Activated T-cell treated with anti-CD3 and anti-CD28 coated beads, Interleukin-2, amount 50 U/mL, for 72 hours (primary cell): ENCODE results near the gene UBE2U. TPM values are rescaled to one million over a fixed set of nuclear protein-coding genes. Genes with fewer than 3 reads are reported as not detected.

ENCODE experiments used
- ATAC-seq, 2 donors: fragments of 150-1000 bp; cut with Tn5 transposase; replicated peaks in 1 of 2; 2 replicates each; pipeline ENCODE4 v1.10.0; 2021; ENCODE audit warnings: moderate library complexity in 2 of 2, mild to moderate bottlenecking in 1 of 2
- DNase-seq, 2 donors: peaks; one replicate each; pipeline ENCODE4 v3.0.0; 2021 to 2022; ENCODE audit warnings: mixed read lengths in 1 of 2
- H3K27ac Mint-ChIP-seq: one replicate; pipeline ENCODE4 v1.8.0; 2022; ENCODE audit warnings: mild to moderate bottlenecking, moderate library complexity, mixed read lengths
- H3K27me3 Mint-ChIP-seq: one replicate; pipeline ENCODE4 v1.8.0; 2022; ENCODE audit warnings: low read depth, mixed read lengths
- H3K36me3 Mint-ChIP-seq, 2 donors: one replicate each; pipeline ENCODE4 v1.8.0; 2022; ENCODE audit warnings: mixed read lengths in 2 of 2, mild to moderate bottlenecking in 1 of 2; ENCODE audit not compliant: insufficient read depth in 2 of 2
- H3K4me1 Mint-ChIP-seq: one replicate; pipeline ENCODE4 v1.8.0; 2022; ENCODE audit warnings: low read depth, mixed read lengths
- H3K4me3 Mint-ChIP-seq, 2 donors: one replicate each; pipeline ENCODE4 v1.8.0; 2022; ENCODE audit warnings: mild to moderate bottlenecking in 2 of 2, mixed read lengths in 2 of 2, moderate library complexity in 2 of 2
- H3K9me3 Mint-ChIP-seq, 2 donors: one replicate each; pipeline ENCODE4 v1.8.0; 2022; ENCODE audit warnings: mixed read lengths in 2 of 2
- total RNA-seq, 2 donors: library from RNA; stranded (reverse); gene quantifications; one replicate each; pipeline ENCODE4 v1.2.3, GENCODE V29; 2022

Gene UBE2U
- total RNA-seq, 2 donors from 2014 or later: not detected

DNA sequence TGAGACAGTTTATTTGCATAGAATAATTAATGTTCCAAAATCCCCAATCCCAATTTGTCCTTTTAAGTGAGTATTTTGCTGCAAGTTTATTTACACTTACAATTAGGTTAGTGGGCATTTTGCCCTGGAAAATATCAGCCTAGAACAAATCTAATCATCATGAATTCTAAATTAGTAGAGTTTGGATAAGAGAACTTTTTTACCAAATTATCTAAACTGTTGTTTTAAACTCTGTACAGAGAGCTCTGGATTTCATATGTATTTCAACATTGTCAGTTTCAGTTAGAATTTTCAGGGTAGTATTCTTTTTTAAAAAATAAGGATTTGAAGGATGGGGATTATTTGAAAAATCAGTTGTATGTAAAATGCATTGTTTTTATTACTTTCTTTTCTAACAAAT, 27.8 kb upstream of the UBE2U start:
- H3K4me3 Mint-ChIP-seq: no peak overlapping the region
- ATAC-seq (no peak), DNase-seq (no peak)
- H3K36me3 Mint-ChIP-seq: peaks cover 0 to 2% of the 10 kb centered on the region in 2 donors
- H3K27me3 Mint-ChIP-seq: peaks cover 66% of the 10 kb centered on the region
- H3K27ac Mint-ChIP-seq: no peak overlapping the region
- peaks cover 24% of the 10 kb centered on the region for H3K4me1 Mint-ChIP-seq
- no peaks in the 10 kb centered on the region for H3K9me3 Mint-ChIP-seq

GRCh38 chr1:64176659-64177058, 26.8 kb upstream of the UBE2U start:
- ATAC-seq (no peak), DNase-seq (no peak)
- H3K4me1 Mint-ChIP-seq: peaks cover 15% of the 10 kb centered on the region
- H3K36me3 Mint-ChIP-seq: peaks cover 0 to 2% of the 10 kb centered on the region in 2 donors
- H3K27me3 Mint-ChIP-seq: peaks cover 60% of the 10 kb centered on the region
- H3K4me3 Mint-ChIP-seq: no peak overlapping the region
- no peak overlapping the region for H3K27ac Mint-ChIP-seq
- no peaks in the 10 kb centered on the region for H3K9me3 Mint-ChIP-seq

DNA sequence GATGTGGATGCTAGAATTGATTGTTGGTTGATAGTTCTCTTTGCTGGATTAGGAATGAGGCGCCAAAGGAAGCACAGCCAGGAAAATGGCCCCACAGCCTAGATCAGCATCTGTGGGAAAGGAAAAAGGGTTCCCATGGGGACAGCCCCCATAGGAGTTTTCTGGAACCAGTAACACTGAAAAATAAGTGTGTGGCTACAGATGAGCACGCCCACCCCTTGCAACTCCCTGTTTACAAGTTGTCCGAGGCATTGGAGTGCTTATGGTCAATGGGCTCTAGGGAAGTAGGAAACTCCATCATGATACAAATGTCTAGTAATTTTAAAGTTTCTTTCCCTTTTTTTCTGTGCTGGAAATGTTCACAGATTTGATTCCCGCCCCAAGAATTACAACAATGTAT, 23.8 kb upstream of the UBE2U start:
- H3K4me1 Mint-ChIP-seq: peaks cover 4% of the 10 kb centered on the region
- H3K36me3 Mint-ChIP-seq: peaks cover 0 to 2% of the 10 kb centered on the region in 2 donors
- H3K9me3 Mint-ChIP-seq: no peaks in the 10 kb centered on the region
- ATAC-seq (no peak), DNase-seq (no peak)
- peaks cover 52% of the 10 kb centered on the region for H3K27me3 Mint-ChIP-seq
- H3K27ac Mint-ChIP-seq: no peak overlapping the region
- H3K4me3 Mint-ChIP-seq: no peak overlapping the region

DNA sequence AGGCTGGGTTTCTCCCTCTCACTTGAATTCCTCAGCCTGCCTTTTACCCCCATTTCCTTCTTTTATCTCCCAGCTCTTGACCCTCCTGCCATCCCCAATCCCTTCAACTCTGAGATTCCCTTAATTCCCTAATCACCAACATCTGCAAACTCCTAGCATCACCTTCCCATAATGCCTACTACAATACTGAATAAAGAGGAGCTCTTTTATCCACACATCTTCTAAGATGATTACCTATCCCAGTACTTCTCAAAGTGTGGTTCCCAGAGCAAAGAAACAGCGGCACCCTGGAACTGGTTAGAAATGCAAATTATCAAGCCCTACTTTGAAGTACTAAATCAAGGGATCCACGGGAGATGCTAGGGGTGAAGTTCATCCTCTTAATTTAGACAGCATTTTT, 21.2 kb upstream of the UBE2U start:
- Mint-ChIP-seq H3K27me3 (peaks cover 29% of the 10 kb centered on the region), H3K36me3 (peaks cover 0 to 2% of the 10 kb centered on the region in 2 donors), H3K9me3 (no peaks in the 10 kb centered on the region), H3K4me3 (no peak overlapping the region), H3K27ac (no peak overlapping the region), H3K4me1 (peaks cover 4% of the 10 kb centered on the region)
- DNase-seq (no peak), ATAC-seq (no peak)

DNA sequence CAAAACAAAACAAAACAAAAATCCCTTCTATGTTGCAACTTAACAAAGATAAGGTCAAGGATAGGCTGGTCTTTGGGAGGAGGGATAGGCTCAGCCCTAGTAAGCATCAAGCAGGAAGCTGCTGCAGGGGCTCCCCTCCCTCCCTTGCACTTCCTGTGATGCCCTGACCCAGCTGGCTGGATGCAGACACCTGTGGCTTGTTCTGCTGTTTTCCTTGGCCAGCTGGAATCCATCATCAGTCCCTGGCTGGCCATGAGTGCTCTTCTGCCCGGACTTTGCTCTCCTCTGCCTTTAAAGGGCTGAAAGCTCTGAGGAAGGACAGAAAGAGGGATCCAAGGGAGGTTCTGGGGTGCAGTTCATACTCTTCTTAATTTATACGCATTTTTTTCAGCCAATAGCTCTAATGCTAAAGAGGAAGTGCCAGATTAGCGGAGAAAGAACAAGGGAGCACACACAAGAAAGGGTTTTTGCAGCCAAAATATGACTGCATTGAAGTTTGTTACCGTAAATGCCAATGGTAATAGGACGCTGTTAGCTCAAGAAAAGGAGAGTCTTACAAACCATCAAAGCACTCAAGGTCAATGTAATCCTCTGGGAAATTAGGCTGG, 19.9 kb upstream of the UBE2U start:
- peaks cover 4% of the 10 kb centered on the region for H3K4me1 Mint-ChIP-seq
- no peaks in the 10 kb centered on the region for H3K36me3 Mint-ChIP-seq
- H3K4me3 Mint-ChIP-seq: no peak overlapping the region
- no peak for DNase-seq
- H3K27me3 Mint-ChIP-seq: peaks cover 21% of the 10 kb centered on the region
- H3K9me3 Mint-ChIP-seq: no peaks in the 10 kb centered on the region
- no peak for ATAC-seq
- H3K27ac Mint-ChIP-seq: no peak overlapping the region

GRCh38 chr1:64184003-64184440, 19.4 kb upstream of the UBE2U start:
- DNase-seq: no peak

DNA sequence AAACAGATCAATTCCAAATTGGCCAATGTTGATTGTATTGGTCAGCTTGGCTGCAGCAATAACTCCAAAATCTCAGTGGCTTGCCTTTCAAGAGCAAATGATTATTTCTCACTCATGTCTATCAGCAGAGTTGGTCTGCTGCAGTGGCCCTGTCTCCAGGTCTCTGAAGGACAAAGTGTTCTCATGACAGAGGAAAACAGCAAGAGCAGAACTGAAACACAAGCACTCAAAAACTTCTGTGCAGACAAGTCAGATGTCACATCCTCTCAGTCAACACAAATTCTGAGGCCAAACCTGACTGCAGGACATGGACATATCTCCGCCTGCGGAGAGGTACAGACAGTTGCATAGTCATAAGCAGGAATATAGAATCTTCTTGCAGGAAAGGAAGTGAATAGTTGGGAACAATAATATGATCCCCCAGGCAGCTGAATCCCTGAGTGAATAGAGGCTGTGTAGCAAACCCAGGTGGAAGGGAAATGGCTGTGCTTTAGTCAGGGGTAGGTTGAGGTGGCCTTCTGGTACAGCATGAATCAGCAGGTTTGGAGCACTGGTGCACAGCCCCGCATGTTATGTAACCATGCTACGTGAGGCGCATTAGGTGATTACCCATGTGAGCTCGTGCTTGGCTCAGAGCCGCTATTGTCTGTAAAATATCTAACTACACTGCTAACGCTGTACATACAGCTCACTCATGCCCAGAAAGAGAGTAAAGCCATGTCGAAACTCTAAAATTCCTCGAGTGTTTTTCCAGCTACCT, 17.1 kb upstream of the UBE2U start:
- Mint-ChIP-seq H3K9me3 (no peaks in the 10 kb centered on the region), H3K36me3 (no peaks in the 10 kb centered on the region), H3K27me3 (peaks cover 8% of the 10 kb centered on the region), H3K4me3 (no peak overlapping the region), H3K27ac (no peak overlapping the region), H3K4me1 (peaks cover 4% of the 10 kb centered on the region)
- ATAC-seq: no peak
- no peak for DNase-seq

More at GRCh38 chr1:64184003-64184440, 19.4 kb upstream of the UBE2U start:
- no peaks in the 10 kb centered on the region for H3K9me3 Mint-ChIP-seq
- ATAC-seq: no peak
- H3K36me3 Mint-ChIP-seq: no peaks in the 10 kb centered on the region
- H3K27me3 Mint-ChIP-seq: peaks cover 17% of the 10 kb centered on the region
- no peak overlapping the region for H3K27ac Mint-ChIP-seq
- peaks cover 4% of the 10 kb centered on the region for H3K4me1 Mint-ChIP-seq
- H3K4me3 Mint-ChIP-seq: no peak overlapping the region

GRCh38 chr1:64186898-64187280, 16.5 kb upstream of the UBE2U start:
- no peak overlapping the region for H3K27ac Mint-ChIP-seq
- ATAC-seq: no peak
- peaks cover 6% of the 10 kb centered on the region for H3K27me3 Mint-ChIP-seq
- DNase-seq: no peak
- peaks cover 4% of the 10 kb centered on the region for H3K4me1 Mint-ChIP-seq
- no peaks in the 10 kb centered on the region for H3K36me3 Mint-ChIP-seq
- H3K9me3 Mint-ChIP-seq: no peaks in the 10 kb centered on the region
- H3K4me3 Mint-ChIP-seq: no peak overlapping the region

GRCh38 chr1:64187646-64188045, 15.8 kb upstream of the UBE2U start:
- Mint-ChIP-seq H3K27me3 (no peaks in the 10 kb centered on the region), H3K36me3 (no peaks in the 10 kb centered on the region), H3K4me1 (peaks cover 4% of the 10 kb centered on the region), H3K9me3 (no peaks in the 10 kb centered on the region), H3K4me3 (no peak overlapping the region), H3K27ac (no peak overlapping the region)
- ATAC-seq: no peak
- no peak for DNase-seq

GRCh38 chr1:64192290-64192689, 11.1 kb upstream of the UBE2U start:
- H3K27ac Mint-ChIP-seq: no peak overlapping the region
- no peak for DNase-seq

GRCh38 chr1:64194168-64195080, 9.0 kb upstream of the UBE2U start:
- no peak overlapping the region for H3K4me3 Mint-ChIP-seq
- DNase-seq (no peak), ATAC-seq (no peak)
- H3K9me3 Mint-ChIP-seq: no peaks in the 10 kb centered on the region
- H3K27ac Mint-ChIP-seq: no peak overlapping the region
- no peaks in the 10 kb centered on the region for H3K4me1 Mint-ChIP-seq
- H3K36me3 Mint-ChIP-seq: no peaks in the 10 kb centered on the region
- peaks cover 11% of the 10 kb centered on the region for H3K27me3 Mint-ChIP-seq

More at GRCh38 chr1:64192290-64192689, 11.1 kb upstream of the UBE2U start:
- Mint-ChIP-seq H3K4me3 (no peak overlapping the region), H3K36me3 (no peaks in the 10 kb centered on the region), H3K4me1 (no peaks in the 10 kb centered on the region), H3K9me3 (no peaks in the 10 kb centered on the region), H3K27me3 (no peaks in the 10 kb centered on the region)
- no peak for ATAC-seq

DNA sequence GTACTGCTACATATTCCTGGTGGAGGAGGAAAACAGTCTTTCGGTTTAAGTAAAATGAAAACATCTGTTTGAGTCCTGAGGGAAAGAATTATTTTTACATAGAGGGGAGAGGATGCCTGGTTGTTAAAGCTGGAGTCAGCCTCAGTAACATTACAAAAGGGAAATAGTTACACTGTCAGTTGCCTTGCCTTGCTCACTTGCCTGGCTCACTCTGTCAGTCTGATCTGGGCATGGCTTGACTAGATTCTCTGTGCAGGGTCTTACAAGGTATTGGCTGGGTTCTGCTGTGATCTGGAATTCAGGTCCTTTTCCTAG, 8.4 kb upstream of the UBE2U start:
- Mint-ChIP-seq H3K36me3 (no peaks in the 10 kb centered on the region), H3K4me1 (no peaks in the 10 kb centered on the region)
- ATAC-seq: no peak

More for the DNA sequence above, 8.4 kb upstream of the UBE2U start:
- Mint-ChIP-seq H3K27me3 (peaks cover 11% of the 10 kb centered on the region), H3K4me3 (no peak overlapping the region), H3K9me3 (no peaks in the 10 kb centered on the region), H3K27ac (no peak overlapping the region)
- no peak for DNase-seq
